ENCODE data around the gene EFCC1. TPM values are rescaled to one million over a fixed set of nuclear protein-coding genes. Genes with fewer than 3 reads are reported as not detected.

Gene EFCC1
- total RNA-seq, 4 donors from 2014 or later: 4.8 to 10.3 (median 6.5) TPM

DNA sequence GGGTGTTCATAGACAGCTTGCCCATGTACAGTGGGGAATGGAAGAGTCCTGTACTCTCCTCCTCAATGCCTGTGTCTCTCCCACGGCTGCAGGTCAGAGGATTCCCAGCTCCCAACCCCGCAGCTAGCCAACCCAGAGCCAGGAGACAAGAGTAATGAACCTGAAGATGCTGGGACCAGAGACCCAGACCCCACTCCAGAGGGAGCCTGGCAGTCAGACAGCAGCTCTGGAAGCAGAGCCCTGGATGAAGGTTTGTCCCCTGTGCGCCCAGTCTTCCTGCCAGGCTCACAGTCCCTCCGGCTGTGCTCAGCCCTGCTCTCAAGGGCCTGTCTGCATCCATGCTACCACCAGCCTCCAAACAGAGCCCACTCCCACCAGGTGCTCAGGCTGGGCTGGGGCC is 29.5 kb downstream of the EFCC1 start:
- Histone ChIP-seq H3K27ac (no peak overlapping the region), H3K36me3 (peaks cover 0 to 14% of the 10 kb centered on the region in 2 donors), H3K4me3 (no peak overlapping the region), H3K9me3 (no peaks in the 10 kb centered on the region), H3K27me3 (no peaks in the 10 kb centered on the region), H3K4me1 (peaks cover 3 to 27% (median 15%) of the 10 kb centered on the region in 3 donors)
- no CpG with 5 or more reads among the region's 4 CpGs for WGBS, 2 donors (ENCODE audit: low coverage in 1 of 2)
- ATAC-seq: no peak
- TF ChIP-seq EP300 (IDR thresholded peaks at IDR 0.05) (no peak), POLR2AphosphoS5 (IDR thresholded peaks at IDR 0.05) (no peak), CTCF (IDR thresholded peaks at IDR 0.05) (no peak), POLR2A (IDR thresholded peaks at IDR 0.05) (no peak)

DNA sequence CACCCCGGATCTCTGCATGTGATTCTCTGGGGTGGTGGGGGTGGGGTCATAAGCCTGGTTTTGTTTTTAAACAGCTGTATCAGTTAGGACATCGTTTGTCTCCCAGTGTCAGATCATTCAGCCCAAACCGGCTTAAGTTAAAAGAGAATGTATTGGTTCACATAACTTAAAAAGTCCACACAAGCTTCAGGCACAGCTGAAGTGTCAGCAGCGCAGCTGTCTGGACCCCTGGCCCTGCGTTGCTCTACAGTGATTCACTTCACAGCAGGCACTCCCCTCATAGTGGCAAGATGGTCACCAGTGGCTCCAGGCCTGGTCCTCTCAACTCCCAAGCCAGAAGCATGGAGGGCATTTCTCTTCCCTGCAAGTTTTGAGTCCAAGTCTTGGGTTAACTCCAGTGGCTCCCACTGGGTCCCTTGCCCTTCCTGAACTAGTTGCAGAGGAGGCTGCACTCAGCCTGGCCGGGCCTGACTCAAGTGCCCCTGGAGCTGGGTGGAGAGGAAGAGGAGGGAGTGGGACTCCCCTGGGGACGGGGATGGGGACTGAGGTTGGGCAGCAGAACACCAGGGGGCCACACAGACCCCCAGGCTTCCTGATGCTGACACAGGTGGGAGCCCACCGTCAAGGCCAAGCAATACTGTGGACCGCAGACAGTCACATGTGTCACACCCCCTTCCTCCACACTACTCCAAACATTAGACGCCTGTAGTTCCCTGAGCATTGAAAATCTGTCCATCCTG is 30.5 kb downstream of the EFCC1 start:
- H3K4me3 ChIP-seq: no peak overlapping the region
- WGBS, 2 donors (ENCODE audit: low coverage in 1 of 2): 73 to 82% methylated on average over 6 to 8 of the region's 10 CpGs
- H3K36me3 ChIP-seq: peaks cover 0 to 14% of the 10 kb centered on the region in 2 donors
- H3K4me1 ChIP-seq: peaks cover under 1 to 18% (median 8%) of the 10 kb centered on the region in 3 donors
- H3K9me3 ChIP-seq: no peaks in the 10 kb centered on the region
- ATAC-seq: no peak
- TF ChIP-seq POLR2AphosphoS5 (IDR thresholded peaks at IDR 0.05) (no peak), CTCF (IDR thresholded peaks at IDR 0.05) (no peak), POLR2A (IDR thresholded peaks at IDR 0.05) (no peak), EP300 (IDR thresholded peaks at IDR 0.05) (no peak)
- H3K27me3 ChIP-seq: no peaks in the 10 kb centered on the region
- H3K27ac ChIP-seq: no peak overlapping the region

GRCh38 chr3:129032716-129033115 is 31.6 kb downstream of the EFCC1 start:
- Histone ChIP-seq H3K36me3 (peaks cover 0 to 14% of the 10 kb centered on the region in 2 donors), H3K9me3 (no peaks in the 10 kb centered on the region), H3K27ac (no peak overlapping the region), H3K27me3 (no peaks in the 10 kb centered on the region), H3K4me1 (peaks cover 0 to 8% (median 0%) of the 10 kb centered on the region in 3 donors), H3K4me3 (no peak overlapping the region)
- no peak for ATAC-seq
- TF ChIP-seq EP300 (IDR thresholded peaks at IDR 0.05) (no peak), CTCF (IDR thresholded peaks at IDR 0.05) (no peak)
- 86% methylated on average over 9 of the region's 14 CpGs; no CpG with 5 or more reads in 1 of the 2 donors for WGBS, 2 donors (ENCODE audit: low coverage in 1 of 2)

DNA sequence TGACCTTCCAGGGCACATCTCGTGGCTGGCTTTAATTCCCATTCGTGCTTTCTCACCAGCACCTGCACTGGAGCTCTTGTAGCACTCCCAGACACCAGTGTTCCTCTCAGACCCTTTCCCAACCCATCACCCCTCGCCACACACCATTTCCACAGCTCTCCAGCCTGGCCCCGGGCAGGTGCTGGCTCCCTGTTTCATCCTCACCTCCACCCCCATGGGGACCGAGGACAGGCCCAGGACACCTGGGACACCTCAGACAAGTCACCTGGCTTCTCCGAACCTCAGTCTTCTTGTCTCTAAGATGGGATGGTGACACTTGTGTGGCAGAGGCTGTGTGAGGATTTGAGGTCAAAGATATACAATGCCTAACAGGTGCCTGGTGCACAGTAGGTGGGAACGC is 32.0 kb downstream of the EFCC1 start:
- H3K27ac ChIP-seq: no peak overlapping the region
- no peaks in the 10 kb centered on the region for H3K27me3 ChIP-seq
- peaks cover 0 to 14% of the 10 kb centered on the region in 2 donors for H3K36me3 ChIP-seq
- H3K9me3 ChIP-seq: no peaks in the 10 kb centered on the region
- TF ChIP-seq POLR2AphosphoS5 (IDR thresholded peaks at IDR 0.05) (no peak), EP300 (IDR thresholded peaks at IDR 0.05) (no peak), POLR2A (IDR thresholded peaks at IDR 0.05) (no peak), CTCF (IDR thresholded peaks at IDR 0.05) (no peak)
- no peak for ATAC-seq
- WGBS, 2 donors (ENCODE audit: low coverage in 1 of 2): 83 to 94% methylated on average over 4 to 6 of the region's 7 CpGs
- no peak overlapping the region for H3K4me3 ChIP-seq
- peaks cover 0 to 8% (median 0%) of the 10 kb centered on the region in 3 donors for H3K4me1 ChIP-seq

All from gastroesophageal sphincter (tissue), 4 donors.